Liver (tissue), 3 donors: ENCODE data around the gene AEBP2.

Source experiments
- EGR1 ChIP-seq, 2 donors: IDR thresholded peaks; 2 replicates each; pipeline ENCODE4 v1.6.1; 2016 to 2018; ENCODE audit warnings: antibody characterized with exemption in 2 of 2, low read depth in 2 of 2
- FOXA1 ChIP-seq: IDR thresholded peaks from 2 replicates; pipeline ENCODE4 v1.6.1; 2016; ENCODE audit warnings: antibody characterized with exemption
- RAD21 ChIP-seq, 2 donors: IDR thresholded peaks; 2 replicates each; pipeline ENCODE4 v1.6.1; 2016; ENCODE audit warnings: antibody characterized with exemption in 2 of 2, mild to moderate bottlenecking in 2 of 2
- RXRA ChIP-seq, 2 donors: IDR thresholded peaks; 2 replicates each; pipeline ENCODE4 v1.6.1; 2017 to 2018; ENCODE audit warnings: antibody characterized with exemption in 2 of 2, mild to moderate bottlenecking in 1 of 2
- SP1 ChIP-seq: IDR thresholded peaks from 2 replicates; pipeline ENCODE4 v1.6.1; 2018; ENCODE audit warnings: antibody characterized with exemption, mild to moderate bottlenecking
- YY1 ChIP-seq: IDR thresholded peaks from 2 replicates; pipeline ENCODE4 v1.6.1; 2016; ENCODE audit warnings: antibody characterized with exemption, mild to moderate bottlenecking
- TF ChIP-seq, protein P1 (sequence below): fragments of 150-350 bp; IDR thresholded peaks from 2 replicates; pipeline ENCODE4 v1.5.1; 2017; ENCODE audit warnings: improper control_type of control experiment, low read depth, low read length; ENCODE audit not compliant: missing input control
- donor health status: healthy.
- donor health status: healthy.

DNA sequence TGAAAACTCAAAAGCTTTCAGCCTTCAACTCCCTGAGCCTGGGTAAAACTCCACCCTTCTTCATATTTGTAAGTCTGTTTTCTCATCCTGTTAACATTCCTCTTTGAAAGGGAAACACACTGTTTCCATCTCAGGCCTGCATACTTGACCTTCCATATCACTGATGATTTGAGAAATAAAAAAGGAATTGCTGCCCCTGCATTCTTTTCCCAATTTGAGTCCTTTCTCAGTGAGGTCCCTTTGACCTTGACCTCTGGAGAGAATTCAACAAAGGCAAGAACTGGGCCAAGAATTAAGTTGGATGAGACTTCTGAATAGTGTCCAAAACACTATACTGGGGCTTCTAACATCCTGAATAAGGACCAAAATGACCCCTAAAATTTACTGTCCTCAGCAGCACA lies 108.0 kb downstream of the AEBP2 start:
- TF ChIP-seq RAD21 (IDR thresholded peaks at IDR 0.05), result peak in 1 of 2 donors; percentile 18
- TF ChIP-seq, protein P1, sequence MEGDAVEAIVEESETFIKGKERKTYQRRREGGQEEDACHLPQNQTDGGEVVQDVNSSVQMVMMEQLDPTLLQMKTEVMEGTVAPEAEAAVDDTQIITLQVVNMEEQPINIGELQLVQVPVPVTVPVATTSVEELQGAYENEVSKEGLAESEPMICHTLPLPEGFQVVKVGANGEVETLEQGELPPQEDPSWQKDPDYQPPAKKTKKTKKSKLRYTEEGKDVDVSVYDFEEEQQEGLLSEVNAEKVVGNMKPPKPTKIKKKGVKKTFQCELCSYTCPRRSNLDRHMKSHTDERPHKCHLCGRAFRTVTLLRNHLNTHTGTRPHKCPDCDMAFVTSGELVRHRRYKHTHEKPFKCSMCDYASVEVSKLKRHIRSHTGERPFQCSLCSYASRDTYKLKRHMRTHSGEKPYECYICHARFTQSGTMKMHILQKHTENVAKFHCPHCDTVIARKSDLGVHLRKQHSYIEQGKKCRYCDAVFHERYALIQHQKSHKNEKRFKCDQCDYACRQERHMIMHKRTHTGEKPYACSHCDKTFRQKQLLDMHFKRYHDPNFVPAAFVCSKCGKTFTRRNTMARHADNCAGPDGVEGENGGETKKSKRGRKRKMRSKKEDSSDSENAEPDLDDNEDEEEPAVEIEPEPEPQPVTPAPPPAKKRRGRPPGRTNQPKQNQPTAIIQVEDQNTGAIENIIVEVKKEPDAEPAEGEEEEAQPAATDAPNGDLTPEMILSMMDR, result no peak
- peak in 1 of 2 donors; percentile 22 for TF ChIP-seq RXRA (IDR thresholded peaks at IDR 0.05)
- no peak for TF ChIP-seq YY1
- no peak for TF ChIP-seq FOXA1
- TF ChIP-seq SP1, result no peak
- no peak for TF ChIP-seq EGR1 (IDR thresholded peaks at IDR 0.05; ENCODE audit: low read depth in 2 of 2)
